GM19468 (cell line): ENCODE data around the gene TUBB2A.
"Not testable (repeated sequence)": the region's sequence is repeated elsewhere in the genome, so short reads cannot be mapped to it uniquely, and the experiment has no call there.

Source experiments
- ATAC-seq: cut with Tn5 transposase; IDR thresholded peaks from one replicate; pipeline ENCODE4 v1.9.1; 2021; ENCODE audit warnings: mild to moderate bottlenecking, moderate library complexity, moderate number of reproducible peaks; ENCODE audit not compliant: unreplicated experiment; ENCODE audit errors: extremely low read depth

TUBB2A gene

DNA sequence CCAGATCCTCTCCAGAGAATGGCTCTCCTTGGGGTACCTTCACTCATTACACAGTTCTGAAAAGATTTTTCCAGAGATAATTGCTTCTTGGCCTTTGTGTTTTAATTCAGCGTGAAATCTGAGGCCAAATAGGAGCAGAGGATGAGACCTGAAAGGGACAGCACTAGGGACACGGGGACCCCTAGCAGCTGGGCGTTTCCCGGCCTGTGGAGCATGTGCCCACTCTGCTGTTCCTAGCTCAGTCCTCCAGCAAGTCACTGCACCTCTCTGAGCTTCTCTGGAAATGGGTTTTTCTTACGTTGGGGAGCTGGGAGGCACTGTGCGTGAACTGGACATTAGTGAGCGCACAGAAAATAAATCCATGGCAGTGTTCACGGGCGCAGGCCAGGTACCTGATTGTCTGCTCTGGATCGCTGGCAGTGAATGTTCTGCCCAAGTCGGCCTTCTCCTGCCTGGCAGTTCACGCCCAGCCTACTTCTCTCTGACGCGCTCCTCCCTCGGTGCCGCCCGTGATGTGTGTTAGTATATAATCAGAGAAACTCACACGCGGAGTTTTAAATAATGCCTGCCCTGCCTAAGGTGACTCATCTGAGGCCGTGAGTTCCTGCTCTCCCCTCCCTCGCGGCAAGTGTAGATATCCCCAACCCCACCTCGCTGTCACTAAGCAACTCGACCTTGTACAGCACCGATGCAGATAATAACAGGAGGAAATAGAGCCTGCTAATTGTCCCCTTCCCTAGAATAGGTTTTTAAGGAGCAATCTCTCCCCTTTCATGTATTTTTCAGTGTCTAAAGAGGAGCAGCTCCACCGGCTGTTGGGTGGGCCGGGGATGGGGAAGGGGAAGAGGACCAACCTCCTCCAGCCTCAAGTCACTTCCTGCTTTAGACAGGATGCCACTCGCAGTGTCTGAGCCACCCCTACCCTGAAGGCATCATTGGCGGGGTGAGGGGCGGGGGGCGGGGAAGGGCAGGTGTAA lies 2.7 kb upstream of the TUBB2A start:
- no peak for ATAC-seq

DNA sequence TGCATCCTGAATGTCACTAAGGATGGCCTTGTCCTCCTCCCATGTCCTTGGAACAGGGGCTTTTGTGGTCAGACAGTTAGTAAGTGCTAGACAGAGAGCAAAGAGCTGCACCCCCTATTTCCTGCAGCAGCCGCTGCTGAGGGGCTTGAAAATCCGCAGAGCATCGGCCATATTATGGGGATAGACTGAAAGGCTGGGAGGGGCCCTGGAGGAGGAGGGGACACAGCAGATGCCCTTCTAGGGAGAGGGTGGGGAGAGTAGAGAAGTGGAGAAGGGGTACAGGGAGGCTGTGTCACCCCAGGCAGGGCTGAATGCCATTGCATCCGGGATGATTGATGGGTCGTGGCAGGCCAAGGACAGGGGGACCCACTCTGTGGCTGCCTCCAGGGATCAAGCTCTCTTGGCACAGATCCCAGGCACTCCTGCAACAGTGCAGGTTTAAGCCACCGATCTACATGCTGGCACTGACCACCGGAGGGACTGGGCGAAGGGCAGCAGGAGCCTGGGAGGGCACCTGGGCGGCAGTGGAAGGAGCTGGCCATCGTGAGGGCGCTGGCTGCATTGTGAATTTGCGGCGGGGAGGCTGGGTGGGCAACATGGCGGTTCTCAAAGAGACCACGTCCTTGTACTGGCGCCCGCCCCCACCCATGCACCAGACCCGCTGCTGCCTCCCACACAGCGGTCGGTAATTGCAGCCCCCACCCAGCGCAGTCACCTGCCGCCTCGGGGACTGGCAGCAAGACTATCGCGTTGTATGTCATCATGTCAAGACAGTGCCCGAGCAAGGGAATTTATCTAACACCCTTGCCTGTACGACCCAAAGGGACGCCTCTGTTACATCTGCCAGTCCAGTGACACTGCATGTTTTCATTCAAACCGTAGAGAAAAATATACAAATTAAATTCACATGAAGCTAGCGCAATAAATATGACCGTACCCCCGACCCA lies 887 bp downstream of the TUBB2A start:
- not testable (repeated sequence) for ATAC-seq

DNA sequence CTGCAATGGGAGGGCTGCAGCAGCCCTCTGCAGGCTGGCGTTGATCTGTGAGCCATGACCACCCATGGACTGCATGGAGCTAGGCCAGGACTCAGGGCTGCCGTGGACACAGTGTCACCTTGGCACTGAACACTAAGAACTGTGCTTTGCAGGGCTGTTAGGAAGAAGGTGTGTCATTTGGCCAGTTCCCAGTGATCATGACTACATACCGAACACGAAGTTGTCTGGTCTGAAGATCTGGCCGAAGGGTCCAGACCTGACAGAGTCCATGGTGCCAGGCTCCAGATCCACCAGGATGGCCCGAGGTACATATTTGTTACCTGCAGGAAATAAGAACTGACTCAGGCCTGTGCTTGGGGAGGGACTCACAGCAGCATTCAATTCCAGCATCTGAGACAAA lies 1.9 kb downstream of the TUBB2A start:
- not testable (repeated sequence) for ATAC-seq

DNA sequence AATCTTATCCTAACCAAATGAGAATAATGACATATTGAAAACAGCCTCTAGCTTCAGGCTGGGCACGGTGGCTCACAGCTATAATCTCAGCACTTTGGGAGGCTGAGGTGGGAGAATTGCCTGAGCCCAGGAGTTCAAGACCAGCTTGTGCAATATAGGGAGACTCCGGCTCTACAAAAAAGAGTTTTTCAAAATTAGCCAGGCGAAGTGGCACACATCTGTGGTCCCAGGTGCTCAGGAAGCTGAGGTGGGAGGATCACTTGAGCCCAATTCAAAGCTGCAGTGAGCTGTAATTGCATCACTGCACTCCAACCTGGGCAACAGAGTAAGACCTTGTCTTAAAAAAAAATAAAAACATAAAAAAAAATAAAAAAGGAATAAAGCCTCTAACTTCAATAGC lies 4.7 kb downstream of the TUBB2A start:
- ATAC-seq, result no peak

DNA sequence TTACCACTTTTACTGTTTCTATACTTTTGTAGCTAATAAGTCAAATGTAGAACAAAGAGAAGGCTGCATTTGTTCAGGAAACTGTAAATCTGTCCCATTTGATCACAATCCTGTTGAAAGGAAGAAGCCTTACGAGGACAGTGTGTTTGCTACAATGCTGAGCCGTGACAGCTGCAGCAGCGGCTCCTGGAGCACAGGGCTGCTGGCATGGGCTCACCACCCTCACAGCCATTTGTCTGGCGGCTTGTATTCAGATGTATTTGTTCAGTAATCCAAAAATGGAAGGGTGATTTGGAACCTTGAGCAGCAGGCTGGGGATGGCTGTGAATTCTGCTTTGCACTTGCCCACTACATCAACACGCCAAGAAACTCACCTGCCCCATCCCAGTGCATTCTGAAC lies 5.7 kb downstream of the TUBB2A start:
- no peak for ATAC-seq

DNA sequence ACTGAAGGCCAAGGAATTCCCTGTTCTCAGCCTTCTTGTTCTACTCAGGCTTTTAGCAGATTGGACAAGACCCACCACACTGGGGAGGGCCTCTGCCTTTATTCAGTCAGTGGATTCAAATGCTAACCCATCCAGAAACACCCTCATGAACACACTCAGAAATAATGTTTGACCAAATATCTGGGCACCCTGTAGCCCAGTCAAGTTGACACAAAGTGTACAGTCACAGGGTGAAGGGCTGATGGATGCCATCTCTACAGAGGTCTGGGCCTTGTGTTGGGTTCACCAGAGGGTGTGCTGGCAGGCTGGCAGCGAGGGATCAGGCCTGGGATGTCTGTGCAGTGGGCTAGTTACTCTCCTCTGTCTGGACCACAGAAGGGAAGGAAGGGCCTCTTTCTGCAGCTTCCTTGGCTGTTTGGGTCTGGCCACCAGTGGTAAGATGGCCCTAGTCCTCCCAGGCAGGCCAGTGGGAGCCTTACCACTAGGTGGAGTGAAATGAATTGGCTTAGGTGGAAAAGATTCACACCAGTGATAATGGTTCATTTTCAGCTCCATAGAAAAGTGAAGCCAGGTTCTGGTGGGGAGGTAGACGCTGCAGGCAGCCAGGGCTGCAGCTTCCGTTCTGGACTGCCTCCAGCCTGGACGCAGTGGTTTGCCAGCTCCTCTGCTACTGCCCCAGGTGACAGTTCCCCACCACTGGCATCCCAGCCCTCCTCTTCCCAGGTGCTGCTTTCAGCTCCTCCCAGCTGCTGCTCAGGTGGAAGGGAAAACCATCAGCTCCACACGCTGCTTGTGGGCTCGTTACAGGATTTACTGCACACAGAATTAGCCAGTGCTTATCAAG lies 9.2 kb downstream of the TUBB2A start:
- no peak for ATAC-seq

DNA sequence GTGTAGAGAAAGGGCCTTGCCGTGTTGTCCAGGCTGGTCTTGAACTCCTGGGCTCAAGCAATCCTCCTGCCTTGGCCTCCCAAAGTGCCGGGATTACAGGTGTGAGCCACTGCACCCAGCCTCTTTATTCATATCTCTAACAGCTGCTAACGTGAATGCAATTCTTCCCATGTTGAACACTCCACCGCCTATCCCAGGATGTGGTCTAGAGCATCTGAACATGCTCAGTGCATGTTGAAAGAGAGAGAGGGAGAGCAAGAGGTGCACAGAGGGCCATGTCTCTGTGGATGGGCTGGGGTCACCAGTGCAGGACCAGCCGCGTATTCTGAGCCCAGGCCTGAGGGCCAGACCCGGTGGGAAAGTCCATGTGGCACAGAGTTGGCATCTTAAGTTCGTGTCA lies 12.8 kb downstream of the TUBB2A start:
- ATAC-seq, result no peak

DNA sequence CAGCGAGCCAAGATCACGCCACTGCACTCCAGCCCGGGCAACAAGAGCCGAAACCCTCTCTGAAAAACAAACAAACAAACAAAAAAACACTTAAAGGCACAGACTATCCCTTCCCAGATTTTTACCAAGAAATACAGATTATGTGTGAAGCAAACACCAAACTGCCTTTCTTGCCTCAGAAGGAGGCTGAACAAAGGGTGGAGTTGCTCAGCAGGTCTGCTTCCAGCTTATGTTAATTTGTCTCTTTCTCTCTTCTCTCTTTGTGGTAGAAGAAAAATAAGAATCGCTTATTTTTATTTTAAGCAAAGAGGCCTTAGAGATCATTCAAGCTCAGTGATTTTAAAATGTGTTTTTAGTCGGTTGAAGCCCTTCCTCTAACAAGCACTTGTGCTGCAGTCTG lies 14.2 kb downstream of the TUBB2A start:
- no peak for ATAC-seq

DNA sequence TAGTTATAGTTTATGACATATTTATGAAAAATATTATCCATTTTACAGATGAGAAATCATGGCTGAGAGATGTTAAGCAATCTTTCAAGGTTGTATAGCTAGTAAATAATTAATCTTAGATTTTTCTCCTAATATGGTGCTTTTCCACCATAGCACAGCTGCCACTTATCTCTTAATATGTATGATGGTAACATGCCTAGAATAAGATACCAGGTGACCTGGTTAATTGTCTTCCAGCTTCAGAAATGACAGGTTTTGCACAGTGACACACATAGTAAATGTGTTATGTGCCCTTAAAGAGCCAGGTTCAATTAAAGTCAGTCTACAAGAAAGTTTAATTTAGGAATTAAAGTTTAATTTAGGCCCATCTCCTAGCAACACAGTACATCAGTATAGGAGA lies 14.8 kb downstream of the TUBB2A start:
- no peak for ATAC-seq

DNA sequence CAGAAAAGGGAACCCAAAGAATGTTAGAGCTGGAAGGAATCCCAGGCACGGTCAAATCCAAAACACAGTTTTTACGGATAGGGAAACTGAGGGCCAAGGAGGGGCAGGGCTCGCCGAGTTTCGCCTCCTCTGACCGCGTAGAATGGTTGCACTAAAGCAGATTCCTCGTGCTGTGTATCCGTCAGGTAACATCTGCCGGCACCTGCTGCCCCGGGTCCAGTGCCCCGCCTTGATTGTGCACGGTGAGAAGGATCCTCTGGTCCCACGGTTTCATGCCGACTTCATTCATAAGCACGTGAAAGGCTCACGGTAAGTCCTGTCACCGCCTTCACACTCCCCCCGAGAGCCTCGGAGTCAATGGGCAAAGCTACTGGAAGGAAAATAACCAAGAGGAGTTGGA lies 17.1 kb downstream of the TUBB2A start:
- no peak for ATAC-seq

DNA sequence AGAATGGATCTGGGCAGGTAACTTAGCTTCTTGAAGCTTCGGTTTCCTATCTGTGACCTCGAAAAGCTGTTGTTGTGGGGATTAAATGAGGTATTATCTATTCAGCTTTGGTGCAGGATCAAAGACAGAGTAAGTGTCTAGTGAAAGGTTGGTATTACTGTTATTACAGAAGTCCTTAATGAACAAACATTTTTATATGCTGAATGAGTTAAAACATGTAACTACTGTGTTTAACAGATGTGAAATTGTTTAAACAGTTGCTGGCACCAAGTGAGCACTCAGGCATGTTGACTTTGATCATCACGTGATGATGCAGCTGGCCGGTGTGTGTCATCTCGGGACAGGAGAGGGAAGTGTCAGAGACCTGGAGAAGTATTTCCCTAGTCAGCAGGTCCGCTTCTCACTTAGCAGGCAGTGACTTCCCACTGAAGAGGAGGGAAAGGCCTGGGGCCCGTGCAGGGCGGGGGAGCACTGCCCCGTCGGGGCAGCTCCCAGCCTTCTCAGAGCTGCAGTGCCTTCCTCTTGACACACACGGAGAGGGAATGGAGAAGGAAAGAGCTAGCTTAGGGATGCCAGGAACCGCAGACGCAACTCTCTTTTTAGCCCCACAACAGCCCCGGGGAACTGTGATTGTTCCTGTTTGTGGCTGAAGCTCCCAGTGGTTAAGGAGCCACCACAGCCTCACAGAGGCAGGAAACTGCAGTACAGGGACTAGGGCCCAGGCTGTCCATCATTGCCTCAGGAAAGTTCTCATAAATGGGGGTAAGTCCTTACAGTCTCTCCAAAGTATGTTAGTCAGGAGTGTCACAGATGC lies 18.0 kb downstream of the TUBB2A start:
- peak; percentile 59 for ATAC-seq

DNA sequence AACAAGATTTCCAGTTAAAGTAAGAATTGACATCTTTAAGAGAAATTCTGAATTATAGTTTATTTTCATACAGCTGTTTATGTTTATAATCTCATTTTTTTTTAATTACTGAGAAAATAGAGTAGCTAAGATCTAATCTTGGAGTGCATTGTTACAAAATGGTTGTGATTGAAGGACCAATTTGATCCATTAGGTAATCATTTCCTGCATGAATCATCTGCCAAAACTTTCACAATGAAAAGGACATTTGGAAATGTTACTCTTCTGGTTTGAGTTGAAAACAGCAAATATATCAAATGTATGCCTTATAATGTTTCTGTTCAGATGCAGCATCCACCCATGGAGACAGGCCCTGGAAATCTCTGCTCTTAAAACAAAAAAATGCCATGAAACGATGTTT lies 19.0 kb downstream of the TUBB2A start:
- no peak for ATAC-seq

DNA sequence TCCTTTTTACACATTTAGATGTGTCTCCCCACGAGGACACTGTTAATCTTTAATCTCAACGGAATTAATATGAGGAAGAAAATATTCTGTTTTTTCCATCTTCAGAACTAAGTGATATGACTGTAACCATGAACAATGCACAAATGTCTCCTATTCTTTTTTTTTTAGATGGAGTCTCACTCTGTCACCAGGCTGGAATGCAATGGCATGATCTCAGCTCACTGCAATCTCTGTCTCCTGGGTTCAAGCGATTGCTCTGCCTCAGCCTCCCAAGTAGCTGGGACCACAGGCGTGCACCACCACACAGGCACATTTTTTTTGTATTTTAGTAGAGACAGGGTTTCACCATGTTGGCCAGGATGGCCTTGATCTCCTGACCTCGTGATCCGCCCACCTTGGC lies 19.5 kb downstream of the TUBB2A start:
- ATAC-seq, result not testable (repeated sequence)

DNA sequence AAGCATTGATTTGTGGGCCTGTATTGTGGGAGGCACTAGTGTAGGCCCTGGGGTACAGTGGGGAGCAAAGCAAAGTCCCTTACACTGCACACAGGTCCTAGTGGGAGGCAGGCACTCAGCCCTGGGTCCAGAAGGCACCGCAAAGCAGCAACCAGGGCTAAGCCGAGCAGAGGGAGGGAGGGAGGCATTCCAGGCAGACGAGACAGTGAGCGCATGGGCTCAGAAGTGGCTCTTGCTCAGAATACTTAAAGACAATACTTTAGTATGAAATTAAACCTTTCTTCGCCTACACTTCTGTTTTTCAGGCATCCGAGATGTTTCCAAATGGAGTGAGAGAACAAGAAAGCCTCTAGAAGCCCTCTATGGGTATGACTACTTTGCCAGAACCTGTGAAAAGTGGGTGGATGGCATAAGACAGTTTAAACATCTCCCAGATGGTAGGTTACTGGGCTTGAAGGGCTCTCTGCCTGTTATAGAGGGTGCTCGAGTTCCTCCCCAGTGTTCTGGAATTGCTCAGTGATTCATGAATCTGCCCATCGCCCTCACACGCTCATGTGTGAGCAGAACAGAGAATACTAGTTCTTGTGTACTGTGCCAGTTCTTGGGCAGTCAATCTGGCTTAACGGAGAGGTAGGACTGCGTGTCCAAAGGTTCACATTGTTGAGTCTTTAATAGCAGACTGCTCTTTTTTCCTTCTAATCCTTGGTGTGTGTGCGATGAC lies 20.1 kb downstream of the TUBB2A start:
- no peak for ATAC-seq

DNA sequence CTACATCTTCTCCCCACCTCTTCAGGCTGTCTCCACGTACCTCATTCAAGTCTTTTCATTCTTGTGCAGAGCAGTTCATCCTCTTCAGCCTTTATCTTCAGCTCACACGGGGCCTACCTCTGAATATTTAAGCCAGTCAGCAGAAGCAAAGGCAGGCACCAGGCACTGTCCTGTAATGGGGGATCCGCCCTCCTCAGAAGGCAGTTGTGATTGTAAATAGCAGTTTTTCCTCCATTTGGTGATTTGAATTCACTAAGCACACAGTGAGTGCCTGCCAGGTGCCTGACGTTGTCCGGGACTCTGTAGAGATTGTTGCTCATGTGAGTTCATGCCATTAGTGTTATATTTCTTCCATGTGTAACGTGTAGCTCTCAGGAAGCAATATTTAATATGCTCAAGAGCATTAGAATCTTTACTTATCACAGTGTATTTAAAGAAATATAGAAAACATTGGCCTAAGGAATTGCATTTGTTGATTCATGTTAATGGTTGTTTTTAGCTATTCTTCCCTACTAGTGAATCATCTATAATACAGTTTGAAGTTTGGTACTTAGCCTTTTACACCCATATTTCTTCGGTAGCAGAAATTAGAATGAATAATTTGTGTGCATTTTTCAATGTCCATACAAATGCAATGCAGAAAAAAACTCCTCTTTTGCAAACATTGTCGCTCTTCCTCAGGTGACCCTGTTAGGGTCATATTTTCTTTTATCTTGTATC lies 20.9 kb downstream of the TUBB2A start:
- no peak for ATAC-seq

DNA sequence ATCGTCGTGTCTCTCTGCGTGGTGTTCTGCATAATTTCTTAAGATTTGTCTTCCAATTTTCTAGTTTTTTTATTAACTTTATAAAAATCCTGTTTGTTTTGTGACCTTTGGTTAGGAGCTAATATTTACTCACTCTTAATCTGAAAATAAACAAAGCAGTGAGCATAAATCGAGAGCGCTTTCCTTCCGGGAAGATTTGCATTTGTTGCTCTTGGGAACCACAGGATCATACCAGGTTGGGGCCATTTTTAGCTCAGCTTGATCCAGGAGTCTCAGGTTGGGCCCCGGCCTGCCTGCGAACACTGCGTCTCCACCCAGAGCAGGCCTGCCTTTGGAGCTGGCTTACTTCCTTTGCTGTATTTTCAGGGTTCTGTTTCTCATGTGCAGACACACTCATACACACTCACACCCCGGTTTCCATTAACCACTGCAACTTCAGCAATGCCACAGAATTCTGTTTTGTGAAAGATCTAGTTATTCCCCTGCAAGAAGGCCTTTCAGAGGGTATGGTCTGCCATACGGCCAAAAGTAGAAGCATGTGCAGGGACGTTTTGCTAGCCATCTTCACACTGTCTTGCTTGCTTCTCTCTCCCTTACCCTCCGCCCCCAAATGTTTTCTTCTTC lies 21.6 kb downstream of the TUBB2A start:
- ATAC-seq, result no peak

DNA sequence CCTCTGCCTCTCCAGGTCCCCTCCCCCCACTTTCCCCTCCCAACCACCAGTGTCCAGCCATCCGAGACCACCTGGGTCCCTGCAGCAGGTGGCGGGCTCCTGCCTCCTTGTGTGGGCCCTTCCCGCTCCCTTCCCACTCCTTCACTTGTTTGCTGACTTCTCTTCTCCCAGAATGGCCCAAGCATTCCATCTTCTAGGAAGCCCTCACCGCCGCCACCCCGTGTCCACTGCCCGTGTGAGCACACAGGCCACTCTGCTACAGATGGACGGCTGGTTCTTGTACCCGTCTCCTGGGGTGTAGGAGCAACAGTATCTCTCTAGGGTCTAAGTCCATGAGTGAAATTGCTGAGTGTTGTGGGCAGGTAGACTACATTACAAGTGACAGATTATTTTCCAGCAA lies 23.8 kb downstream of the TUBB2A start:
- ATAC-seq, result no peak

DNA sequence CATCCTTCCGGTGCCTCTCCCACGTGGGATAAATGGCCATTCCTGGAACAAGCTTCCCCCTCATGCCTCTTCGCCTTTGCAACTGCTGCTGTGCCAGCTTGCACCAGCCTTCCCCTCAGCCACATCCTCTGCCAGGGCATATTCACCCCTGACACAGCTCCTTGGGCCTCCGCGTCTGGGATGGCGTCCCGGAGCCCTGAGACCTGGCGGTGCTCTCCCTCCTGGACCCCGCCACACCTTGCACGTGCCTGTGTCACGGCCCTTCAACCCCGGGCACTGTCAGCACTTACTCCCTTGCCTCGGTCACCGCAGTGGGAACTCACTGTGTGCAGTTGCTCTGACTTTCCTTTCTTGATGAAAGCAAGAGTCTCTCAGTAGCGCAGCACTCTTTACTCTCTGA lies 25.6 kb downstream of the TUBB2A start:
- ATAC-seq, result no peak
